ENCODE results near the gene SLC12A6.

- TF ChIP-seq, protein P1, sequence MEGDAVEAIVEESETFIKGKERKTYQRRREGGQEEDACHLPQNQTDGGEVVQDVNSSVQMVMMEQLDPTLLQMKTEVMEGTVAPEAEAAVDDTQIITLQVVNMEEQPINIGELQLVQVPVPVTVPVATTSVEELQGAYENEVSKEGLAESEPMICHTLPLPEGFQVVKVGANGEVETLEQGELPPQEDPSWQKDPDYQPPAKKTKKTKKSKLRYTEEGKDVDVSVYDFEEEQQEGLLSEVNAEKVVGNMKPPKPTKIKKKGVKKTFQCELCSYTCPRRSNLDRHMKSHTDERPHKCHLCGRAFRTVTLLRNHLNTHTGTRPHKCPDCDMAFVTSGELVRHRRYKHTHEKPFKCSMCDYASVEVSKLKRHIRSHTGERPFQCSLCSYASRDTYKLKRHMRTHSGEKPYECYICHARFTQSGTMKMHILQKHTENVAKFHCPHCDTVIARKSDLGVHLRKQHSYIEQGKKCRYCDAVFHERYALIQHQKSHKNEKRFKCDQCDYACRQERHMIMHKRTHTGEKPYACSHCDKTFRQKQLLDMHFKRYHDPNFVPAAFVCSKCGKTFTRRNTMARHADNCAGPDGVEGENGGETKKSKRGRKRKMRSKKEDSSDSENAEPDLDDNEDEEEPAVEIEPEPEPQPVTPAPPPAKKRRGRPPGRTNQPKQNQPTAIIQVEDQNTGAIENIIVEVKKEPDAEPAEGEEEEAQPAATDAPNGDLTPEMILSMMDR (conservative IDR thresholded peaks at IDR 0.05) = no peak
- no peak for TF ChIP-seq ZFX (IDR thresholded peaks at IDR 0.05)
Observed at GRCh38 chr15:34275154-34275553, 62.4 kb downstream of the SLC12A6 start.

Measured in C4-2B (cell line).